Retinal pigment epithelial cell (primary cell): ENCODE data around the gene SPEF1.

ENCODE experiments used
- DNase-seq: peaks from one replicate; pipeline ENCODE4 v3.0.0-alpha.2; 2010; ENCODE audit warnings: low read depth
- H3K4me3 ChIP-seq: 2 replicates; pipeline ENCODE4 v1.5.1; 2011; ENCODE audit warnings: mild to moderate bottlenecking, low read length, control low read depth, moderate library complexity
- TF ChIP-seq, protein P1 (sequence below): conservative IDR thresholded peaks from 2 replicates; pipeline ENCODE4 v1.5.1; 2011; ENCODE audit warnings: low read depth, low read length, control low read depth, inconsistent platforms

The SPEF1 gene

DNA sequence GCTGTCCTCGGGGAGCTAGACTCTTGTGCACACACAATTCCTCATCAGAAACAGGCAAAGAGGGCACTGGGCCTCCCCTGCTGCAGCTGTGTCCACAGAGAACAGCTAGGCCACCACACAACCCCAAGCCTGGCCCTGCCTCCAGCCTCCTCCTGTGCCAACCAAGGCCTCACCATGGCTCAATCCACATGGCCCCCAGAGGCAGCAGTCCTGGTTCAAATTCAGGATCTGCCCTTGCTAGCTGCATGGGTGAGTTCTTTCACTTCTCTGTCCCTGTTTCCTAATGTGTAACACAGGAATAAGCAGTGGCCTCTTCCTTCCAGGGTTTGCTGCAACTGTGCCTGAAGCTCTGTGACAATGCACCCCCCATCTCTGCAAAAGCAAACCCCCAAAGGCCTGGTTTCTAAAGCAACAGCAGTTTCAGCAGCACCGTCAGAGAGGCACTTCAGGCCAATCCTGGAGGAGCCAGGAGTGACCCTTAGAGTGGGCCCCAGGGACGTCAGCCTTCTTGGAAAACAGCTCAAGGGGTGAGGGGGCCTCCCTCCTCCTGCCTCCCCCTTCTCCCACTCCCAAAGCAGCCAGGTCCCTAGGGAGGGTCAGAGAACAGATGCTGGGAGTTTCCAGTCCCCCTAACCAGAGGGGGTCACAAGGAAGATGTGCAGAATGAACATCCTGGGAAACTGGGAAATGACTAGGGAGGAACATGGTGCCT lies 15.9 kb downstream of the SPEF1 start:
- DNase-seq: no peak

DNA sequence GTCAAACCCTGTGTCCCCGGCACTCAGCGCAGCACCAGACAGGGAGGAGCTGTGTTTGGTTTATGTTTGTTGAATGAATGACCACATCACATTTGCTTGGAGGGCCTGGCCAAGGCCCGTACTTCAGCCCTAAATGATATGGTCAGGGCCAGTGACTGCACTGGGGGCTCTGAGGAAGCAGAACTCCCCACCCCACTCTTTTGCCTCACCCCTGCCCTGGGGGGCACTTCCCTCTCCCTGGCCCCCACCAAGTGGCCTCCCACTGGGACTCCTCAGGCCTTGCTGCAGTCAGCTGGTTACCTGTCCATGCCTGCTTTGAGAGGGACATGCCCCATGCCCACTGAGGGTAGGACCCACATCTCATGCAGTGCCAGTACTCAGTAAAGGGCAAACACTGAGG lies 16.6 kb downstream of the SPEF1 start:
- TF ChIP-seq, protein P1, sequence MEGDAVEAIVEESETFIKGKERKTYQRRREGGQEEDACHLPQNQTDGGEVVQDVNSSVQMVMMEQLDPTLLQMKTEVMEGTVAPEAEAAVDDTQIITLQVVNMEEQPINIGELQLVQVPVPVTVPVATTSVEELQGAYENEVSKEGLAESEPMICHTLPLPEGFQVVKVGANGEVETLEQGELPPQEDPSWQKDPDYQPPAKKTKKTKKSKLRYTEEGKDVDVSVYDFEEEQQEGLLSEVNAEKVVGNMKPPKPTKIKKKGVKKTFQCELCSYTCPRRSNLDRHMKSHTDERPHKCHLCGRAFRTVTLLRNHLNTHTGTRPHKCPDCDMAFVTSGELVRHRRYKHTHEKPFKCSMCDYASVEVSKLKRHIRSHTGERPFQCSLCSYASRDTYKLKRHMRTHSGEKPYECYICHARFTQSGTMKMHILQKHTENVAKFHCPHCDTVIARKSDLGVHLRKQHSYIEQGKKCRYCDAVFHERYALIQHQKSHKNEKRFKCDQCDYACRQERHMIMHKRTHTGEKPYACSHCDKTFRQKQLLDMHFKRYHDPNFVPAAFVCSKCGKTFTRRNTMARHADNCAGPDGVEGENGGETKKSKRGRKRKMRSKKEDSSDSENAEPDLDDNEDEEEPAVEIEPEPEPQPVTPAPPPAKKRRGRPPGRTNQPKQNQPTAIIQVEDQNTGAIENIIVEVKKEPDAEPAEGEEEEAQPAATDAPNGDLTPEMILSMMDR: no peak
- H3K4me3 ChIP-seq: no peak overlapping the region
- DNase-seq: no peak

More for the DNA sequence above, 15.9 kb downstream of the SPEF1 start:
- TF ChIP-seq, protein P1: no peak
- H3K4me3 ChIP-seq: no peak overlapping the region

DNA sequence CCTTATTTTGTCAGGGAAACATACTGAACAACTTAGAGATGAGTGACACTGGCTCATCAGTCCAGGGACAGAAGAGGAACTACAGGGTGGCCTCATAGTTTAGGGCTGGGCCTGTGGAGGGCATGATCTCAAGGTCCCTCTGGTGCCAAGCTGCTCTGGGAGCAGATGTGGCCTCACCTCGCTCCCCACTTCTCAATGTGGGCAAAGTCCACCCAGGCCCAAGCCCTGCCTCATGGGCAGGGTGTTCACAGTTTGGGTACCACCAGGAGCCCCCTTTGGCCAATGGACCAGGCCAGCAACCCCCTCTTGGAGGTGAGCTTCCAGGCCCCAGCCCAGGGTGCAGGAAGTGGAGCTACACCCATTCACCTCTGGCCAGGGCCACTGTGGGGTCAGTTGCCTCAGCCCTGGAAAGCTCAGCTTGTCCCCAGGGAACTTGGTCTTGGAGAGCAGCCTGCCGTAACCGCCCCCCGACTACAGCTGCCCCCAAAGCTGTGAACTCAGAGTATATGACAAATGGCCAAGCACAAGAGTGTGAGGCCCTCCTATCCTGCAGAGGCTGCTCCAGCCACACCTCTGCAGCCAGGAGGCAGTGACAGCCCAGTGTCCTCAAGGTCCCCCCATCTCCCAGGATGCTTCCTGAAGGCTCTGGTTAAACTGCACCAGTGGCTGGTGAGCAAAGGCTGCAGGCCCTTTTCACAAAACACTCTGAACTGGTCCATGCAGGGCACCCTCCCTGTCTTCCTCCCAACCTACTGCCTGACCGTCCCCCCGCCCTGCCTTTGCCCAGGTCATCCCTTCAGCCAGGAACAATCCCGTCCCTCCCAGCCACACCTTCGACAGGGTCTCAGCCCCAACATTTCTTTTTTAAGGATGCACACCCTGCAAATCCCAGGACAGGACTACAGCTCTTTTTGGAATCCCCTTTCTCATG lies 17.3 kb downstream of the SPEF1 start:
- TF ChIP-seq, protein P1: no peak
- no peak for DNase-seq
- no peak overlapping the region for H3K4me3 ChIP-seq

DNA sequence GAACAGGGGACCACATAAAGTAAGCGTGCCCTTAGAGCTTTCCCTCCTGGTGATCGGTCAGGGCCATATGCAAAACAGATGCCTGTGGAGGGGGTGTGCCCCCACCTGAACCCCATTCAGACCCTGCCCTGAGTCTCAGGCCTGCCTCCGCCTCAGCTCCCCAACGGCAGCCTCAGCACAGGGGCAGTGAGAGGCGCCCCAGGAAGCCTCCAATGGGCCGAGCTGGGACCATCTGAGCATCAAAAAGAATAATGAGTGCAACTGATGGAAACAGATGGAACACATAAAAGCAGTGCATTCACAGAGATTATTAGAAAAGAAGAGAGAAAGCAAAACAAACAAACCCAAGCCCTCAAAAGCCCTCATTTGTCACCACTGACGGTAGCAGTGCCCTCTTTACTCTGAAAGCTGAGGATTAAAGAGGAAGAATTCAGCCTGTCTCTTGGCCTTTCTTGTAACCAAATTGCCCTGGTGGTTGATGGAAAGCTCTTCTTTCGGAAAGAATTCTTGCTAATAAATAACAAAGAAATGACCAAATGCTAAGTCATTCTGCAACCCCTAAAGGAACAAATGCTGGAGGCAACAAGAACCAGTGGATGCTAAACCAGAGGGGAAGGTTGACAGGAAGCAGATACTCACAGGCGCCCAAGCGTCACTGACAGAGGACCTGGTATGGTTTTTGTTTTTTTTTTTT lies 20.4 kb downstream of the SPEF1 start:
- H3K4me3 ChIP-seq: no peak overlapping the region
- DNase-seq: no peak
- TF ChIP-seq, protein P1: no peak

DNA sequence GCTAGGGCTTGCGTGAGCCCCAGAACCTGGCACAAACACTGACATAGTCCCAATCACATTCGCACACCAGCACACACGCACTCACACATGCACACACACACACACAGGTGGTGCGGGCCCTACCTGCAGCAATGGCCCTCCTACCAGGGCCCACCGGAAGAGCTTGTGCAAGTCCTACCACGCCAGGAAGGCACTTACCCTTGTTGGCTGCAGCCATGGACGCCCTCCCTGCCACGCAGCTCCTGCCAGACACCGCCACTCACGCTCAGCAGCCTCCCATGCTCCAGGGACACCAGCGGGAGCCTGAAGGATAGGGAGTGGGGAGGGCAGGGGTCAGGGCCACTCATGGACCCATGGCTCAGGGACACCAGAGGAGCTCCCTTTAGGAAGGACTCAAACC lies 21.4 kb downstream of the SPEF1 start:
- TF ChIP-seq, protein P1: no peak
- DNase-seq: no peak
- H3K4me3 ChIP-seq: no peak overlapping the region

DNA sequence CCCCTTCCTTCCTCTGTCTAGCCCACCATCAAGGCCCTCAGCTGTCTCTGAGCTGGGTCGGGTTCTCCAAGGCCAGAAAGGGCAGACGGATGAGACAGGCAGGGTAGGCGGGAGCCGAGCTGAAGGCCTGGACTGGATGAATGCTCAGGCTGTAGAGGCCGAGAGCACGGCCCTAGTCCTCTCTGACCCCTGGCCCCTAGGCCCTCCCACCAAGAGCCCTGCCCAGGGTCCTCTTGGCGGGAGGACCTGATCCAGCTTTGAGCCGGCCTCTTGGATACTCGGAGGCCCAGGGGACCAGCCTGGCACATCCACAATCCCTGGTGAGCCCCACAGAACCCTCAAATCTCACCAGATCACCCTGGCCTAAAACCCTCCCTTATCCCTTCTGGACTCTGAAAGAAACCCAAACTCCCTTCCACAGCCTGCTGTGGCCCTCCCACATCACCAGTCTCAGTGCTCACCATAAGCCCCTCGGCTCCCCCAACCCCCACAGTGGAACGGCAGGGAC lies 21.9 kb downstream of the SPEF1 start:
- no peak for DNase-seq
- H3K4me3 ChIP-seq: no peak overlapping the region
- TF ChIP-seq, protein P1: no peak
